HG03575 (cell line): ENCODE data around the gene DCUN1D1.
A peak's percentile ranks its signal among the peaks of the same experiment; 100 is the strongest.

Experiments
- ATAC-seq: cut with Tn5 transposase; IDR thresholded peaks from one replicate; pipeline ENCODE4 v1.9.1; 2021; ENCODE audit not compliant: unreplicated experiment, insufficient number of reproducible peaks, low FRiP score; ENCODE audit errors: extremely low read depth

Gene DCUN1D1

GRCh38 chr3:182979103-182979673, 1.1 kb downstream of the DCUN1D1 start:
- ATAC-seq = no peak

DNA sequence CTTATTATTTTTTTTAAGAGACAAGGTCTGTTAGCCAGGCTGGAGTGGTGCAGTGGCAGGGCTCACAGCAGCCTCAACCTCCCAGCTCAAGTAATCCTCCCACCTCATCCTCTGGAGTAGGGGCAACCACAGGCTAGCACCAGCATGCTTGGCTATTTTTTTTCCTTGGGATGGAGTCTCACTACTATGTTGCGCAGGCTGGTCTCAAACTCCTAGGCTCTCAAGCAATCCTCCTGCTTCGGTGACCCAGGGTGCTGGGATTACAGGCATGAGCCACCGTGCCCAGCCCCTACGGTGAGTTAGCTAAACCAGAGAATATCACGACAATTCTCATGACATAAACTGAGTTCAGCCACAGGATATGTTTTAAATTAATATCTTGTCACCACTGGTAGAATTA, 2.0 kb downstream of the DCUN1D1 start:
- ATAC-seq = no peak

GRCh38 chr3:182973047-182973446, 7.3 kb downstream of the DCUN1D1 start:
- no peak for ATAC-seq

DNA sequence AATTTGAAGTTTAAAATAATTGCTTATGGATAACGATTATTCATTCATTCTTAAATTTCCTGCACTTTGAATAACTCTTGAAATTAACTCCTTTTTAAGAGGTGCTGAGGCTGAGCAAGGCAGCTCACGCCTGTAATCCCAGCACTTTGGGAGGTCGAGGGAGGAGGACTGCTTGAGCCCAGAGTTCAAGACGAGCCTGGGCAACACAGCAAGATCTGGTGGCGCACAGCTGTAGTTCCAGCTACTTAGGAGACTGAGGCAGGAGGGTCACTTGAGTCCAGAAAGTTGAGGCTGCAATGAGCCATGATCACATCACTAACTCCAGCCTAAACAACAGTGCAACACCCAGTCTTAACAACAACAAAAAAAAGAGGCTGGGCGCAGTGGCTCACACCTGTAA, 8.0 kb downstream of the DCUN1D1 start:
- ATAC-seq = no peak

DNA sequence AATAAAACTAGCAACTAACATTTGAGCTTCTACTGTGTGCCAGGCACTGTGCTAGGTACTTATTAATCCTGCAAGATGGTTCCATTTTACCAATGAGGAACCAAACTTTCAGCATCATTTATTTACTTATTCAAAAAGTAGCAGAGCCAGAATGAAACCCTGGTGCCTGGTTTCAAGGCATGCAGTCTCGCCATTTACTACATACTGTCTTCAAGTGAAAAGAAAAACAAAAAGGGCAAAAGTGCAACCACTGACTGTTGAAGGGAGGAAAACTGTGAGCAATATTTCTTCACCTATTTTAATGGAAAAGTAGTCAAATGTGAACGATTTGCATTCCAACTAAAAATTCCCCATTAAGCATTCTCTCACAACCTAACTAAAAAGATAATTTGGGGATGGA, 8.7 kb downstream of the DCUN1D1 start:
- no peak for ATAC-seq

GRCh38 chr3:182970811-182971418, 9.4 kb downstream of the DCUN1D1 start:
- no peak for ATAC-seq

DNA sequence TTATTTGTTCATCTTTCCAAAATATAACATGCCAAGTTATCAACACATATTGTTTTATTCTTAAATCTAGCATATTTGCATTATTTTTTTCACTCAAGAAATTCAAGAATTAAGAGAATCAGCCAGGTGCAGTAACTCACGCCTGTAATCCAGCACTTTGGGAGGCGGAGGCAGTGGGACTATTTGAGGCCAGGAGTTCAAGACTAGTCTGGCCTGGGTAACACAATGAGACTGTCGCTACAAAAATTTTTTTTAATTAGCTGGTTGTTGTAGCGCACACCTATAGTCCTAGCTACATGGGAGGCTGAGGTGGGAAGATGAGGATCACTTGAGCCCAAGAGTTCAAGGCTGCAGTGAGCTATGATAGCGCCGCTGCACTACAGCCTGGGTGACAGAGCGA, 10.5 kb downstream of the DCUN1D1 start:
- no peak for ATAC-seq

- ATAC-seq = no peak
Measured at GRCh38 chr3:182969277-182969676, 11.1 kb downstream of the DCUN1D1 start.

- peak; percentile 57 for ATAC-seq
Measured at GRCh38 chr3:182967218-182968204, 12.8 kb downstream of the DCUN1D1 start.

DNA sequence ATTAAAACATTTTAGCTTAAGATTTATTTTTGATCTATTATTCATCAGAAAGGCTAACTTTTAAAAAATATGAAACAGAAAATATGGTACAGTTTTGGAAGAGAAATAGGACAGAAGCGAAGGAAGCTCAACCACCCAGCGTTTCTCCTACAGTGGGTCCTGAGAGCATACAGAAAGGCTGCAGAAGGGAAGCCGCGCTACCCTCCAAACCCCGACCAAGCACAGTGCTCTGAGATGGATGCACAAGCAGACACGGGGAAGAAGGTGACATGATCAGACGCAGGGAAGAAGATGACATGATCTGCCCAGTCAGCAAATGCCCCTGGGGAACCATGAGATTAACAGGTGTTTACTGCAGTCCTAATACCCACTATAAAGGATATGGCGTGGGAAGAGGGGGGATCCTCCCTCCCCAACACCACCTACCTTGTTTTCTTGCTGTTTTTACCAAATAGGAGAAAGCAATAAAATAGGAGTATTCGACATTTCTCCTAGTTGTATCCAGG, 14.4 kb downstream of the DCUN1D1 start:
- no peak for ATAC-seq

GRCh38 chr3:182964179-182964578, 16.2 kb downstream of the DCUN1D1 start:
- no peak for ATAC-seq

GRCh38 chr3:182962166-182962565, 18.2 kb downstream of the DCUN1D1 start:
- no peak for ATAC-seq

GRCh38 chr3:182959474-182960350, 20.6 kb downstream of the DCUN1D1 start:
- no peak for ATAC-seq

DNA sequence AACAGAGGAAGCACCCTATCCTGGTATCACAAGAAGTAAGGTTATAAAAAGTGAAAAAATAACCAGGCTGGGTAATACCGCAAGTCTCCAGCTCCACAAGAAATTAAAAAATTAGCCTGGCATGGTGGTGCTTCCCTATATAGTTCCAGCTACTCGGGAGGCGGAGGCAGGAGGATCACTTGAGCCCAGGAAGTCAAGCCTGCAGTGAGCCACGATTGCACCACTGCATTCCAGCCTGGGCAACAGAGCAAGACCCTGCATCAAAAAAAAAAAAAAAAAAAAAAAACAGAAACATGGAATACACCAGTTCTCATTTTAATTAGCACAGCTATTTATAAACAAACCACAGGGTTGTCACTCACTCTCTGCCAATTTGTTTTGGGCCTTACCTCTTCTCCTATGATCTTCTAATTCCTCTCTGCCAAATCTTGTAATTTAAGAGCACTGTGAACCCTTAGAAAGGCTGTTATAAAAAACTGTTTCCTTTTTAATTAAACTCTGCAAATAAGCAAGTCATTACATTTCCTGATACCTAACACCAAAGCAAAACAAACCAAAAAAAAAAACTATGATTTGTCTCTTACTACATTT, 22.6 kb downstream of the DCUN1D1 start:
- no peak for ATAC-seq

DNA sequence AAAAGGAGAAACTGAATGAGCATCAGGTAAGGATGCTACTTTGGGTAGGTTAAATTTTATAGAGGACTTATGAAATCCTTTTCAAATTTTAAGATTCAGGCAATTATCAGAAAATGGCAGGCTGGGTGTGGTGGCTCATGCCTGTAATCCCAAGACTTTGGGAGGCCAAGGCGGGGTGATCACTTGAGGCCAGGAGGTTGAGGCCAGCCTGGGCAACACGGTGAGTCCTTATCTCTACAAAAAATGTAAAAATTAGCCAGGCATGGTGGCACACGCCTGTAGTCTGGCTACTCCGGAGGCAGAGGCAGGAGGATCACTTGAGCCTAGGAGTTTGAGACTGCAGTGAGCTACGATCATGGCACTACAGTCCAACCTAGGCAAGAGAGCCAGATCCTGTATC, 23.1 kb downstream of the DCUN1D1 start:
- no peak for ATAC-seq

DNA sequence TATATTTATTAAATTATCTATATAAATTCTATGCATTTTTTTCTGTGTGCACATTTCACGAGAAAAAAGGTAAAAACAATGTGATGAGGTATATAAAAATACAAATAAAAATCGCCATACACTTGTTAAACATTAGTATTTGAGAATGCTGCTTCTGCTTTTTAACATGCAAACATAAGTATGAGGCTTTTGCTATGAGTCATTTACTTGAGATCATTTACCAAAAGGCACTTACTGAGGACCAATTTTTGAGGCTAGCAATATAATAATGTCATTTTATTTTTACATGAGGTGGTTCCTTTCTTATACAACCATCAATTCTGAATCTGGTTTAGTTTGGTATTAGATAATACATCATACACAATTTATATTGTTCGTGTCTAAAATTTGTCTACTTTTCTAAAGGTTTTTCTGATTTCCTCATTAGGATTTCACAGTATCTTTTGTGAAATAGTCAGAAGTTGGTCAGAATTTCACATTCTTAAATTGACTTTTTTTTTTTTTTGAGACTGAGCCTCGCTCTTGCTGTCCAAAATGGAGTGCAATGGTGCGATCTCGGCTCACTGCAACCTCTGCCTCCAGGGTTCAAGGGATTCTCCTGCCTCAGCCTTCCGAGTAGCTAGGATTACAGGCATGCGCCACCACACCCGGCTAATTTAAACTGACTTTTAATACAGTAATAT, 25.6 kb downstream of the DCUN1D1 start:
- peak; percentile 76 for ATAC-seq

DNA sequence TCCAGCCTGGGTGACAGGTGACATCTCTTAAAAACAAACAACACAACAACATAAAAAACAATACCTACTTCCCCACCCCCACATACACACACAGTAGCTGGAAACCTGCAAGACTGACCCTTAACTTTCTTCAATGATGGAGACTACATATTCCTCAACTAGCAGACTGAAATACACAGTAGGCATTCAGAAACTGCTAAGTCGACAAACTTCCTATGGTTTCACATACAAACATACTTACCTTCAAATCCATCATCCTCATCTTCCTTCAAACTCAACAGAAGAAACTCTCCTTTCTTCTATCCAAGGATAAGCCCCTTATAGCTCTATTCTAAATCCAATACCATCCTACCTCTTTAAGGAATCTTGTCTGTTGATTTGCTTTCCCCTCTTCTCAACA, 30.6 kb downstream of the DCUN1D1 start:
- no peak for ATAC-seq

GRCh38 chr3:182948305-182948704, 32.0 kb downstream of the DCUN1D1 start:
- ATAC-seq = no peak
